GM19238 (cell line): ENCODE data around the gene CRX.
"Not testable (repeated sequence)": the region's sequence is repeated elsewhere in the genome, so short reads cannot be mapped to it uniquely, and the experiment has no call there.

Experiments
- DNase-seq: peaks from one replicate; pipeline ENCODE4 v3.0.0; 2011; ENCODE audit warnings: low spot score; ENCODE audit not compliant: insufficient read length

The CRX gene

GRCh38 chr19:47803671-47804070 lies 18.1 kb upstream of the CRX start:
- DNase-seq, result not testable (repeated sequence)

- not testable (repeated sequence) for DNase-seq
Measured at GRCh38 chr19:47804451-47804850, 17.3 kb upstream of the CRX start, which contains the start of gene TPRX1. TPRX1 (minus strand) TSS chr19:47804551; CDS start chr19:47804539, 12 bp downstream.

GRCh38 chr19:47805313-47805712 lies 16.4 kb upstream of the CRX start:
- DNase-seq, result no peak

- DNase-seq, result no peak
Measured at GRCh38 chr19:47806435-47806834, 15.3 kb upstream of the CRX start.

DNA sequence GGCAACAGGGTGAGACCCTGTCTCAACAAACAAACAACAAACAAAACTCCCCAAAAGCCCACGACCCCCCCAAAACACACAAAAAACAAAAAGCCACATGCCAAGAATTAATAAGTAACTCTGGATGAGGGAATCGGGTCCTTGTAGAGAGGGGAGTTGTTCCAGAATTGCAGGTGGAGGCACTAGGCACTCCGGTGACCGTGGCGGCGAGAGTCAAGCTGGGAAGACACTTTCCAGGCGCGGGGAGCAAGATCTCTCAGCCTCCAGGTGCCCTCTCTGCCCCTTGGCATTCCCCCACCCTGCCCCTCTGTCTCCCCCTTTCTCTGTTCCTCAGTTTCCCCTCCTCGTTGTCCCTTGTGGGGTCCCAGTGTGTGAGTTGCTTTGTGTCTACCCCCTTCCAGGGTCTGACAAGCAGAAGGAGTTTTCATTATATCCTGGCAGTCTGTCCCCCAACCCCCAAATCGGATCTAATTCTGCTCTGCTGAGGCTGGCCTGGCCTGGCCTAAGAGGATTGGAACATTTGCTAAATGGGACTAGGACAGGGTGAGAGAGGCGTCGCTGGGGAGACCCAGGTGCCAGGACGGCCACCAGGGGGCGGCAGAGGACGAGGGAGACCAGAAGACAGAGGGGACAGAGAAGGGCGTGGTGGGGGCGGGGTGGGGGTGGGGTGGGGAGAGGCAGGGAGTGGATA lies 8.3 kb upstream of the CRX start:
- peak; percentile 64 for DNase-seq

GRCh38 chr19:47813995-47814328 lies 7.8 kb upstream of the CRX start:
- no peak for DNase-seq

DNA sequence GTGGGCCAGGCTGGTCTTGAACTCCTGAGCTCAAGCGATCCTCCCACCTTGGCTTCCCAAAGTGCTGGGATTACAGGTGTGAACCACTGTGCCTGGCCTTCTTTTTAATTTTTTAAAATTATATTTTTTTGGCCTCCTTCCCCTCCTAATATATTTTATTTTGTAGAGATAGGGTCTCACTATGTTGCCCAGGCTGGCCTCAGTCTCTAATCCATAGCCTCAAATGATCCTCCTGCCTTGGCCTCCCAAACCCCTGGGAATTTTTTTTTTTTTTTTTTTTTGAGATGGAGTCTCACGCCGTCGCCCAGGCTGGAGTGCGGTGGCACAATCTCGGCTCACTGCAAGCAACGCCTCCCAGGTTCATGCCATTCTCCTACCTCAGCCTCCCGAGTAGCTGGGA lies 5.5 kb upstream of the CRX start:
- not testable (repeated sequence) for DNase-seq

DNA sequence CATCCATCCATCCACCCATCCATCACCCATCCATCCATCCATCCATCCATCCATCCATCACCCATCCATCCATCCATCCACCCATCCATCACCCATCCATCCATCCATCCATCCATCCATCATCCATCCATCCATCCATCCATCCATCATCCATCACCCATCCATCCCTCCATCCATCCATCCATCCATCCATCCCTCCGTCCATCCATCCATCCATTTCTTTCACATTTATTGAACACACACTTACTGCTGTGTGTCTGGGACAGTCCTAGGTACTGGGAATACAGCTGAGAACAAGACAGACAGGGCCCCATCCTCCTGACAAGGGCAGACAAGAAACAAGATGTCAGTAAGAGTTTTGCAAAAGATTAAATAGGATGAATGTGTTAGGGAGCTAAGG lies 3.5 kb upstream of the CRX start:
- DNase-seq, result not testable (repeated sequence)

DNA sequence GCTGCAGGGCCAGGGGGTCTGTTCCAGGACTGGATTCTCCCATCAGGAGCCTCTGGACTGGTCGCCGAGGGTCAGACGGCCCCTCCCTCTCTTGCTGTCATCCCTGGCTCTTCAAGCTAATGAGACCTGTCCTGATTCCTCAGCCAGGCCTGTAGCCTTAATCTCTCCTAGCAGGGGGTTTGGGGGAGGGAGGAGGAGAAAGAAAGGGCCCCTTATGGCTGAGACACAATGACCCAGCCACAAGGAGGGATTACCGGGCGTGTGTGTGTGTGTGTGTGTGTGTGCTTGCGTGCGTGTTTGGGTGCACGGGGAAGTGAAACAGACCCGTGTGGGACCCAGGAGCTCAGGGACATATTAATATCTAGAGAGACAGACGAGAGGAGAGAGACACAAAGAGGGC lies 1.9 kb upstream of the CRX start:
- no peak for DNase-seq

GRCh38 chr19:47820410-47820809 lies 1.3 kb upstream of the CRX start:
- DNase-seq, result no peak

- DNase-seq, result no peak
Measured at GRCh38 chr19:47824396-47824795, 2.7 kb downstream of the CRX start.

DNA sequence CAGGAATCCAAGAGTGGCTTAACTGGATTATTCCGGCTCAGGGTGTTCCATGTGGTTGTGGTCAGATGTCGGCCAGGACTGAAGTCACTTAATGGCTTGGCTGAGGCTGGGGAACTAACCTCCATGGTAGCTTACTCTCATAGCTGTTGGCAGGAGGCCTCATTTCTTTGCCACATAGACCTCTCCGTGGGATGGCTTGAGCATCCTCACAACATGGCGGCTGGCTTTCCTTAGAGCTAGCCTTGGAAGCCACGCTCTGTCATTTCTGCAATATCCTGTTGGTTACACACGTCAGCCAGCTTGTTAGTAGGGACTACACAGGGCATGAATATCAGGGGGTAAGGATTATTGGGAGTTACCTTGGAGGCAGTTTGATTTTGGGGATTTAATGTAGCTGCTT lies 5.1 kb downstream of the CRX start:
- DNase-seq, result no peak

DNA sequence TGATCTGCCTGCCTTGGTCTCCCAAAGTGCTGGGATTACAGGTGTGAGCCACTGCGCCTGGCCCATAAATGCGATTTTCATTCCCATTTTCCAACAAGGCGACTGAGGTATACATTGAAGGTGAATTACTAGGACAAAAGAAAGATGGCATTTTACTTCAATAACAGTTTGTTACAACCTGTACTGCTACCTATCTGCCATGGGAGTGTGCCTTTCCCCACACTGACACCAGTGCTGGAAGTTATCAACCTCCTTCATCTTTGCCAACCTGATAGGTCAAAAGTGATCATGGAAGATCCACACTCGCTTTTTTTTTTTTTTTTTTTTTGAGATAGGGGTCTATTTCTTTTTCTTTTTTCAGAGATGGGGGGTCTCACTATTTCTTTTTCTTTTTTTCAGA lies 11.0 kb downstream of the CRX start:
- no peak for DNase-seq

GRCh38 chr19:47836038-47836437 lies 14.3 kb downstream of the CRX start:
- no peak for DNase-seq

DNA sequence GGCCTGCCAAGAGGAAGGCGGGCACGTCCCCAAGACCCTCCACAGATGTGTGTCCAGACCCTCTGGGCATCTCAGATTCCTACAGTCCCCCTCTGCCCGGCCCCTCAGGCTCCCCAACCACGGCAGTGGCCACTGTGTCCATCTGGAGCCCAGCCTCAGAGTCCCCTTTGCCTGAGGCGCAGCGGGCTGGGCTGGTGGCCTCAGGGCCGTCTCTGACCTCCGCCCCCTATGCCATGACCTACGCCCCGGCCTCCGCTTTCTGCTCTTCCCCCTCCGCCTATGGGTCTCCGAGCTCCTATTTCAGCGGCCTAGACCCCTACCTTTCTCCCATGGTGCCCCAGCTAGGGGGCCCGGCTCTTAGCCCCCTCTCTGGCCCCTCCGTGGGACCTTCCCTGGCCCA lies 17.7 kb downstream of the CRX start:
- no peak for DNase-seq

DNA sequence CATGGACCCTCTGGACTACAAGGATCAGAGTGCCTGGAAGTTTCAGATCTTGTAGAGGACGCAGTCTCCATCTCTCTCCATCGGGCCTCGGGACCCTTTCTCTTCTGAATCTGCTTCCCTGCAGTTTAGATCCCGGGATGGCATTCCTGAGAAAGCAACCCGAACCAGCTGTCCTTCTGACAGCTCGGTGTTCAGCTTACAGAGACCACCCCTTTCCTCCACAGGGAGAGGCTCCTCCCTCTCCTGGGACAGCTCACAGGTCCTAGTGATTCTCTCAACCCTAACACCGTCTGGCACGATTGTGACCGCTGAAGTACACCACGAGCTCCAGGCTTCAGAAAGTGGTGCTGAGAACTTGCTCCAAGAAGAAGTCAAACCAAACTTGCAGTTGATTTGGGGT lies 18.2 kb downstream of the CRX start:
- no peak for DNase-seq

- DNase-seq, result no peak
Measured at GRCh38 chr19:47842941-47843340, 21.2 kb downstream of the CRX start.

GRCh38 chr19:47848425-47848822 lies 26.7 kb downstream of the CRX start:
- DNase-seq, result no peak

GRCh38 chr19:47848823-47849473 lies 27.2 kb downstream of the CRX start:
- no peak for DNase-seq

- DNase-seq, result no peak
Measured at GRCh38 chr19:47853003-47853402, 31.3 kb downstream of the CRX start.

DNA sequence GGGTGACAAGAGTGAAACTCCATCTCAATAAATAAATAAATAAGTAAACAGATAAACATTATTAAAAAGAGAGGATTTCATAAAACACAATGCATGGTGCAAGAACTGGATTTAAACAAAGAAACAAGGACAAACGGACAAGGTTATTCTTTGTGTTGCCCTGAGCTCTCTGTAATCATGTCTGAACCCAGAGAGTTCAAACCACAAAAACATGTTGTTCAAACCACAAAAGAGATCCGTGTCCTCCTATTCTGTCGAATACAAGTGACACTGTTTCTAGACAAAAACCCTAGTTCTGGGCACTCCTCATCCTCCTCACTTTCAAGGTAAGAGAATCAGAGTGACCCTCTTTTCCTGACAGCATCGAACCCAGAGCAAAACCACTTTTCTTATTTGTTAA lies 32.7 kb downstream of the CRX start:
- no peak for DNase-seq

GRCh38 chr19:47858231-47858630 lies 36.5 kb downstream of the CRX start:
- not testable (repeated sequence) for DNase-seq

- not testable (repeated sequence) for DNase-seq
Measured at GRCh38 chr19:47858646-47859285, 37.0 kb downstream of the CRX start, which contains the start of gene TPRX2. TPRX2 (plus strand) TSS chr19:47859235; CDS start chr19:47859247, 12 bp downstream.
